H1 (cell line): Measurements from ENCODE around the gene DYRK1B. TPM values are rescaled to one million over a fixed set of nuclear protein-coding genes. Genes with fewer than 3 reads are reported as not detected.

Source experiments
- CTCF ChIA-PET: fragments of 300-600 bp; sonication (Branson Sonifier 250); formaldehyde crosslinking; loops from one replicate; lab custom pipeline; 2021; ENCODE audit not compliant: partially characterized antibody; lab: Charles Lee
- POLR2A ChIA-PET: fragments of 300-600 bp; sonication (Branson Sonifier 250); formaldehyde crosslinking; loops from one replicate; lab custom pipeline; 2021; ENCODE audit warnings: inconsistent platforms; ENCODE audit not compliant: partially characterized antibody; lab: Charles Lee
- DNase-seq, 2 experiments: peaks; one replicate each; pipeline versions ENCODE4 v3.0.0 to v3.0.0-alpha.2; 2010 to 2022; ENCODE audit warnings: low spot score in 2 of 2, low read depth in 1 of 2, mixed read lengths in 1 of 2
- FAIRE-seq: peaks from 2 replicates; lab custom pipeline; 2011; peaks lifted over from hg19 to GRCh38; lab: Jason Lieb, UNC
- H2AFZ ChIP-seq: 2 replicates; pipeline ENCODE4 v1.8.1; 2012; ENCODE audit warnings: low read length, inconsistent platforms
- H2AK5ac ChIP-seq: 2 replicates; pipeline ENCODE4 v1.6.1; 2013; ENCODE audit warnings: low read depth, low read length
- H2BK120ac ChIP-seq: replicated peaks from 2 replicates; pipeline ENCODE3; 2013; ENCODE audit warnings: low read depth, low read length, inconsistent platforms
- H2BK12ac ChIP-seq: 2 replicates; pipeline ENCODE4 v1.6.1; 2013; ENCODE audit warnings: low read depth, low read length
- H2BK15ac ChIP-seq: 2 replicates; pipeline ENCODE4 v1.6.1; 2013; ENCODE audit warnings: low read length
- H2BK20ac ChIP-seq: 2 replicates; pipeline ENCODE4 v1.6.1; 2013; ENCODE audit warnings: low read length
- H2BK5ac ChIP-seq: 2 replicates; pipeline ENCODE4 v1.6.1; 2013; ENCODE audit warnings: low read depth, low read length
- H3K14ac ChIP-seq: 2 replicates; pipeline ENCODE4 v1.6.1; 2013; ENCODE audit warnings: inconsistent platforms; ENCODE audit not compliant: insufficient read length
- H3K18ac ChIP-seq: 2 replicates; pipeline ENCODE4 v1.6.1; 2013; ENCODE audit warnings: low read length; ENCODE audit errors: extremely low read depth
- H3K23ac ChIP-seq: 2 replicates; pipeline ENCODE4 v1.6.1; 2013; ENCODE audit warnings: inconsistent platforms; ENCODE audit not compliant: insufficient read length
- H3K23me2 ChIP-seq: 2 replicates; pipeline ENCODE4 v1.6.1; 2013; ENCODE audit warnings: low read depth, low read length
- H3K27ac ChIP-seq: 2 replicates; pipeline ENCODE4 v1.6.1; 2011; ENCODE audit warnings: low read depth, low read length, inconsistent platforms
- H3K27me3 ChIP-seq, 4 experiments: replicated peaks in 1 of 4; 1 replicate in 1 of 4; 2 replicates in 3 of 4; pipeline versions ENCODE4 v1.6.1 to v1.8.1; 2011 to 2013; ENCODE audit warnings: low read length in 3 of 4, mild to moderate bottlenecking in 3 of 4, inconsistent platforms in 2 of 4, mixed read lengths in 2 of 4, moderate library complexity in 1 of 4; ENCODE audit not compliant: control insufficient read depth in 3 of 4, insufficient read depth in 3 of 4; ENCODE audit errors: extremely low read depth in 1 of 4
- H3K36me3 ChIP-seq, 4 experiments: 2 replicates each; pipeline versions ENCODE4 v1.6.1 to v1.8.1; 2011 to 2013; ENCODE audit warnings: mild to moderate bottlenecking in 4 of 4, low read length in 3 of 4, moderate library complexity in 2 of 4, control low read depth in 1 of 4, inconsistent platforms in 1 of 4; ENCODE audit not compliant: insufficient read depth in 4 of 4, control insufficient read depth in 2 of 4
- H3K4ac ChIP-seq: replicated peaks from 2 replicates; pipeline ENCODE3; 2013; ENCODE audit warnings: low read length, low read depth, mixed read lengths, inconsistent platforms; ENCODE audit not compliant: insufficient read length
- H3K4me1 ChIP-seq, 4 experiments: replicated peaks in 1 of 4; 1 replicate in 1 of 4; 2 replicates in 3 of 4; pipeline versions ENCODE4 v1.6.1 to v1.8.1; 2011 to 2013; ENCODE audit warnings: low read length in 3 of 4, inconsistent platforms in 2 of 4, mixed read lengths in 1 of 4; ENCODE audit not compliant: insufficient read depth in 4 of 4, control insufficient read depth in 3 of 4
- H3K4me2 ChIP-seq, 2 experiments: 2 replicates each; pipeline versions ENCODE4 v1.6.1 to v1.8.1; 2011 to 2013; ENCODE audit warnings: low read depth in 2 of 2, low read length in 2 of 2, control low read depth in 1 of 2, inconsistent platforms in 1 of 2, mild to moderate bottlenecking in 1 of 2; ENCODE audit not compliant: insufficient read depth in 1 of 2
- H3K4me3 ChIP-seq, 4 experiments: fragments of 200-600, 300-600 bp in 1 of 4; sonication (generic), shearing (Covaris generic), sonication (Bioruptor Twin) in 1 of 4; 2 replicates each; pipeline versions ENCODE4 v1.5.1 to v1.8.1; 2011 to 2016; ENCODE audit warnings: low read length in 4 of 4, low read depth in 3 of 4, control low read depth in 2 of 4, inconsistent platforms in 2 of 4, mild to moderate bottlenecking in 2 of 4, mixed read lengths in 1 of 4, moderate library complexity in 1 of 4; ENCODE audit not compliant: insufficient read depth in 2 of 4; ENCODE audit errors: extremely low read depth in 1 of 4
- H3K56ac ChIP-seq: replicated peaks from 2 replicates; pipeline ENCODE3; 2013; ENCODE audit warnings: low read depth, mild to moderate bottlenecking, mixed read lengths, low read length, inconsistent platforms; ENCODE audit not compliant: insufficient read length
- H3K79me1 ChIP-seq: 2 replicates; pipeline ENCODE4 v1.6.1; 2013; ENCODE audit warnings: low read depth, low read length, control low read depth
- H3K79me2 ChIP-seq, 2 experiments: 2 replicates each; pipeline versions ENCODE4 v1.6.1 to v1.8.1; 2012 to 2013; ENCODE audit warnings: low read length in 2 of 2, mild to moderate bottlenecking in 2 of 2, inconsistent platforms in 1 of 2; ENCODE audit not compliant: insufficient read depth in 2 of 2, control insufficient read depth in 1 of 2
- H3K9ac ChIP-seq, 4 experiments: replicated peaks in 1 of 4; 1 replicate in 1 of 4; 2 replicates in 3 of 4; pipeline versions ENCODE4 v1.6.1 to v1.8.1; 2011 to 2013; ENCODE audit warnings: low read depth in 3 of 4, low read length in 3 of 4, control low read depth in 2 of 4, mild to moderate bottlenecking in 2 of 4, moderate library complexity in 2 of 4, inconsistent platforms in 1 of 4; ENCODE audit errors: extremely low read depth in 1 of 4
- H3K9me3 ChIP-seq, 2 experiments: 2 replicates each; pipeline versions ENCODE4 v1.6.1 to v1.8.1; 2012 to 2013; ENCODE audit warnings: mild to moderate bottlenecking in 2 of 2, moderate library complexity in 2 of 2, control low read depth in 1 of 2, inconsistent platforms in 1 of 2, low read depth in 1 of 2, low read length in 1 of 2, mixed read lengths in 1 of 2; ENCODE audit not compliant: insufficient read depth in 2 of 2
- H4K20me1 ChIP-seq, 2 experiments: replicated peaks in 1 of 2; 2 replicates each; pipeline versions ENCODE3 to v1.8.1; 2011 to 2013; ENCODE audit warnings: inconsistent platforms in 2 of 2, low read length in 2 of 2, mild to moderate bottlenecking in 1 of 2; ENCODE audit not compliant: insufficient read depth in 2 of 2, control insufficient read depth in 1 of 2
- H4K5ac ChIP-seq: 2 replicates; pipeline ENCODE4 v1.6.1; 2013; ENCODE audit warnings: low read length, low read depth, mixed read lengths, inconsistent platforms; ENCODE audit not compliant: insufficient read length
- H4K8ac ChIP-seq: 2 replicates; pipeline ENCODE4 v1.8.0; 2013; ENCODE audit warnings: mild to moderate bottlenecking, moderate library complexity, low read length, inconsistent platforms; ENCODE audit not compliant: insufficient read depth; ENCODE audit errors: extremely low read depth
- H4K91ac ChIP-seq: replicated peaks from 2 replicates; pipeline ENCODE3; 2013; ENCODE audit warnings: low read length, mixed read lengths, inconsistent platforms; ENCODE audit not compliant: insufficient read length
- BCL11A ChIP-seq, 2 experiments: IDR thresholded peaks; one replicate each; pipeline ENCODE4 v1.6.1; 2011; ENCODE audit warnings: low read depth in 2 of 2, low read length in 2 of 2, mild to moderate bottlenecking in 2 of 2
- CHD1 ChIP-seq: IDR thresholded peaks from 2 replicates; pipeline ENCODE4 v1.6.1; 2012; ENCODE audit warnings: low read depth, low read length, improper control_type of control experiment
- CHD2 ChIP-seq: IDR thresholded peaks from 2 replicates; pipeline ENCODE4 v1.6.1; 2012; ENCODE audit warnings: low read length, improper control_type of control experiment
- CREB1 ChIP-seq: IDR thresholded peaks from 2 replicates; pipeline ENCODE4 v1.6.1; 2012; ENCODE audit warnings: inconsistent platforms
- EZH2 ChIP-seq: fragments of 200-600 bp; sonication (generic); IDR thresholded peaks from 2 replicates; pipeline ENCODE4 v1.7.1; 2012; ENCODE audit warnings: low read depth, mild to moderate bottlenecking, moderate library complexity, low read length, inconsistent platforms; ENCODE audit not compliant: severe bottlenecking
- FOSL1 ChIP-seq: IDR thresholded peaks from 2 replicates; pipeline ENCODE4 v1.6.1; 2011; ENCODE audit warnings: mild to moderate bottlenecking, low read depth, low read length, moderate library complexity; ENCODE audit not compliant: insufficient read depth
- GTF2F1 ChIP-seq: IDR thresholded peaks from 2 replicates; pipeline ENCODE4 v1.6.1; 2012; ENCODE audit warnings: low read depth, low read length, improper control_type of control experiment, borderline replicate concordance
- POLR2A ChIP-seq, 2 experiments: IDR thresholded peaks; 1 replicate in 1 of 2; 2 replicates in 1 of 2; pipeline ENCODE4 v1.6.1; 2011; ENCODE audit warnings: low read depth in 2 of 2, low read length in 2 of 2, mild to moderate bottlenecking in 2 of 2; ENCODE audit errors: control extremely low read depth in 1 of 2
- RAD21 ChIP-seq, 2 experiments: IDR thresholded peaks in 1 of 2; conservative IDR thresholded peaks in 1 of 2; 2 replicates each; pipeline ENCODE4 v1.6.1; 2011; ENCODE audit warnings: low read depth in 2 of 2, low read length in 2 of 2, improper control_type of control experiment in 1 of 2, inconsistent platforms in 1 of 2, mild to moderate bottlenecking in 1 of 2, moderate library complexity in 1 of 2
- SIRT6 ChIP-seq: IDR thresholded peaks from one replicate; pipeline ENCODE4 v1.7.1; 2012; ENCODE audit warnings: low read length, inconsistent platforms
- SIX5 ChIP-seq: IDR thresholded peaks from 2 replicates; pipeline ENCODE4 v1.6.1; 2011; ENCODE audit warnings: mild to moderate bottlenecking, low read depth, low read length
- SP1 ChIP-seq: IDR thresholded peaks from 2 replicates; pipeline ENCODE4 v1.6.1; 2011; ENCODE audit warnings: low read depth, low read length
- WGBS, 2 experiments: shearing (Covaris generic) in 1 of 2; methylation state at CpG; one replicate each; pipeline versions ENCODE4 v1.1.6 to v1.1.7; 2013 to 2015; ENCODE audit warnings: low lambda C conversion rate in 2 of 2, mixed read lengths in 2 of 2, inconsistent platforms in 1 of 2, low coverage in 1 of 2, missing lambda C conversion rate in 1 of 2; ENCODE audit not compliant: insufficient replicate concordance in 2 of 2, insufficient coverage in 1 of 2, insufficient read length in 1 of 2; ENCODE audit errors: extremely low coverage in 1 of 2, missing lambda C conversion rate in 1 of 2; 5-methylcytosine and 5-hydroxymethylcytosine counted together
- polyA plus RNA-seq, 7 experiments: library from polyadenylated mRNA; depleted of rRNA in 3 of 7; stranded (reverse) in 5 of 7; unstranded in 2 of 7; fragments of >200 nt in 5 of 7; fragments of 200-250 nt in 2 of 7; gene quantifications; 1 replicate in 5 of 7; 2 replicates in 1 of 7; 4 replicates in 1 of 7; pipeline versions ENCODE4 v1.2.1 to v1.2.3, GENCODE V29; 2011 to 2013; ENCODE audit warnings: missing spikeins in 2 of 7, mixed read lengths in 2 of 7
- total RNA-seq: library from RNA; stranded (reverse); fragmentation: NEBNext Ultra II Directional; extraction: Animal tissue kit (Norgen Biotek cat#: 25700); gene quantifications from 2 replicates; pipeline ENCODE4 v1.2.1, GENCODE V29; 2021

The DYRK1B gene
- total and polyA plus RNA-seq, 2 of the 8 experiments (the other 6 are each of a cell fraction or from before 2014, with no cell fraction given), result 6.9 to 14.8 TPM

DNA sequence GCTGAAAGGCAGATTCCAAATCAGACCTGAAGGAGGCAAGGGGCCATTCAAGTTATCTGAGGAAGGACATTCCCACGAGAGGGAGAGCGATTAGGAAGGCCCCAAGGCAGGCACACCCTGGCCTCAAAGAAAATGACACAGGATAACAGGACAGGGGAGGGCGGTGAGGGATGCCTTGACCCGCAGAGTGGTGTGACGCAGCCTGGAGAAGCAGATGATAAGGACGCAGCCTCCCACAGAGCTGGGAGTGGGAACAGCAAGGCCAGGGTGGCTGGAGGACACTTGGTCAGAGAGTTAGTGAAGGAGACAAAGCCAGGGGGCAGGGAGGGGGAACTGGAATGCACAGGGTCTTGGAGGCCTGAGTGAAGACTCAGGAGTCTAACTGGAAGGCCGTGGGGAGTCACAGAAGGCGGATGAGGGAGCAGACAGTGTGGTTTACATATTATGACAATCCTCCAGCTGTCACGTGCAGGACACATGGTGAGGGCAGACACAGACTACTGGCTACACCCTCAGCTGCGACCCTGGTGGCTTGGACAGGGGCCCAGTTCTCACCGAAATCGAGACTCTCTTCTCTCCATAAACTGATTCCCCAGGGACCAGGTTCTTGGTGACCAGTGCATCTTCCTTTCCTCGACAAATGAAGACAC, 5.8 kb upstream of the DYRK1B start:
- TF ChIP-seq RAD21 (IDR thresholded peaks at IDR 0.05 in 1 of 2, conservative IDR thresholded peaks at IDR 0.05 in 1 of 2; ENCODE audit: low read depth in 2 of 2, low read length in 2 of 2), result no peak
- TF ChIP-seq BCL11A (IDR thresholded peaks at IDR 0.05; ENCODE audit: low read depth in 2 of 2, low read length in 2 of 2), result no peak
- TF ChIP-seq SIX5, result no peak
- no peak for TF ChIP-seq CHD2
- TF ChIP-seq SP1, result no peak
- TF ChIP-seq POLR2A (IDR thresholded peaks at IDR 0.05; ENCODE audit: control extremely low read depth in 1 of 2, low read depth in 2 of 2, low read length in 2 of 2), result no peak
- TF ChIP-seq SIRT6, result no peak
- TF ChIP-seq CREB1, result no peak
- TF ChIP-seq GTF2F1, result no peak
- TF ChIP-seq FOSL1, result no peak
- TF ChIP-seq EZH2, result no peak
- no peak for TF ChIP-seq CHD1
- TF ChIP-seq, all 59 proteins: peak for 0

More for the DNA sequence above, 5.8 kb upstream of the DYRK1B start:
- Histone ChIP-seq H3K27ac (no peak overlapping the region), H3K56ac (no peak overlapping the region), H3K27me3 (no peaks in the 10 kb centered on the region), H3K4ac (no peak overlapping the region), H4K20me1 (peaks cover 30 to 38% of the 10 kb centered on the region in 2 experiments), H2AK5ac (no peak overlapping the region), H3K36me3 (peaks cover 40 to 64% (median 51%) of the 10 kb centered on the region in 4 experiments), H3K79me2 (peaks cover 38 to 64% of the 10 kb centered on the region in 2 experiments), H2BK120ac (no peak overlapping the region), H3K14ac (no peak overlapping the region), H3K18ac (no peak overlapping the region), H2BK5ac (no peak overlapping the region), H4K91ac (no peak overlapping the region), H2BK20ac (no peak overlapping the region), H2AFZ (no peak overlapping the region), H3K4me3 (no peak overlapping the region), H3K23ac (no peak overlapping the region), H2BK15ac (no peak overlapping the region), H3K4me1 (peaks cover 3 to 16% (median 9%) of the 10 kb centered on the region in 4 experiments), H3K23me2 (peaks cover 3% of the 10 kb centered on the region), H3K79me1 (peaks cover 20% of the 10 kb centered on the region), H3K9me3 (no peaks in the 10 kb centered on the region), H3K4me2 (no peak overlapping the region), H4K8ac (no peak overlapping the region), H3K9ac (no peak overlapping the region), H4K5ac (no peak overlapping the region), H2BK12ac (no peak overlapping the region)
- POLR2A ChIA-PET, result no interaction called here
- WGBS, 2 experiments, result 91% methylated on average over 13 of the region's 13 CpGs; no CpG with 5 or more reads in 1 of the 2 experiments
- DNase-seq, result no peak
- CTCF ChIA-PET, result interaction anchor here (5.1 to 6.4 kb wide), 2 partner anchors 48 to 166 kb away, joined by 41 to 43 read pairs; no protein-coding TSS in a partner anchor
- FAIRE-seq, result no peak
